SK-N-SH treated with all-trans-retinoic acid at 6 μM for 48 hours (cell line): ENCODE measurements around the gene SGK1.

Experiments used
- ATAC-seq: fragments of 200-7000 bp; cut with Tn5 transposase; 3 replicates; pipeline ENCODE4 v1.9.1; 2020; ENCODE audit warnings: mild to moderate bottlenecking, moderate library complexity
- ARNTL ChIP-seq: fragments of 450-650 bp; formaldehyde crosslinking; IDR thresholded peaks from 2 replicates; pipeline ENCODE4 v1.5.0; 2020; ENCODE audit warnings: low read depth, mild to moderate bottlenecking, moderate library complexity, borderline replicate concordance
- CREB5 ChIP-seq: fragments of 250-450 bp; sonication (Bioruptor Pico); IDR thresholded peaks from 2 replicates; pipeline ENCODE4 v1.5.1; 2020; ENCODE audit warnings: low read depth, mild to moderate bottlenecking, moderate library complexity
- CSDC2 ChIP-seq: fragments of 250-450 bp; sonication (Bioruptor Pico); IDR thresholded peaks from 2 replicates; pipeline ENCODE4 v1.5.0; 2020; ENCODE audit warnings: mild to moderate bottlenecking, moderate library complexity
- CSRNP3 ChIP-seq: fragments of 250-450 bp; sonication (Bioruptor Pico); IDR thresholded peaks from 2 replicates; pipeline ENCODE4 v1.5.1; 2021; ENCODE audit warnings: mild to moderate bottlenecking, moderate library complexity
- ESRRG ChIP-seq: fragments of 250-450 bp; sonication (Bioruptor Pico); IDR thresholded peaks from 2 replicates; pipeline ENCODE4 v1.6.1; 2021; ENCODE audit warnings: mild to moderate bottlenecking
- GLIS3 ChIP-seq: fragments of 250-450 bp; sonication (Bioruptor Pico); IDR thresholded peaks from 2 replicates; pipeline ENCODE4 v1.5.0; 2020; ENCODE audit warnings: mild to moderate bottlenecking, moderate library complexity
- ISL1 ChIP-seq: fragments of 250-450 bp; sonication (Bioruptor Pico); IDR thresholded peaks from 2 replicates; pipeline ENCODE4 v2.1.2; 2022; ENCODE audit warnings: mild to moderate bottlenecking, moderate library complexity
- PATZ1 ChIP-seq: fragments of 250-450 bp; sonication (Bioruptor Pico); IDR thresholded peaks from 2 replicates; pipeline ENCODE4 v1.8.0; 2020; ENCODE audit warnings: mild to moderate bottlenecking, moderate library complexity, borderline replicate concordance
- POU6F1 ChIP-seq: fragments of 250-450 bp; sonication (Bioruptor Pico); IDR thresholded peaks from 2 replicates; pipeline ENCODE4 v1.8.0; 2021; ENCODE audit warnings: low read depth, mild to moderate bottlenecking, moderate library complexity, borderline replicate concordance
- PPARA ChIP-seq: fragments of 250-450 bp; sonication (Bioruptor Pico); IDR thresholded peaks from 2 replicates; pipeline ENCODE4 v1.5.0; 2020; ENCODE audit warnings: mild to moderate bottlenecking, borderline replicate concordance
- RARB ChIP-seq: fragments of 250-450 bp; sonication (Bioruptor Pico); IDR thresholded peaks from 2 replicates; pipeline ENCODE4 v1.8.0; 2021; ENCODE audit warnings: mild to moderate bottlenecking, moderate library complexity
- SNAI2 ChIP-seq: fragments of 250-450 bp; sonication (Bioruptor Pico); IDR thresholded peaks from 2 replicates; pipeline ENCODE4 v1.5.0; 2020; ENCODE audit warnings: mild to moderate bottlenecking, moderate library complexity
- TCF4 ChIP-seq: fragments of 250-450 bp; sonication (Bioruptor Pico); IDR thresholded peaks from 2 replicates; pipeline ENCODE4 v1.8.0; 2021; ENCODE audit warnings: mild to moderate bottlenecking, moderate library complexity, borderline replicate concordance
- TOX ChIP-seq: fragments of 250-450 bp; sonication (Bioruptor Pico); IDR thresholded peaks from 2 replicates; pipeline ENCODE4 v1.8.0; 2021; ENCODE audit warnings: mild to moderate bottlenecking, moderate library complexity, borderline replicate concordance
- TSHZ2 ChIP-seq: fragments of 250-450 bp; sonication (Bioruptor Pico); IDR thresholded peaks from 2 replicates; pipeline ENCODE4 v1.5.0; 2020; ENCODE audit warnings: mild to moderate bottlenecking, moderate library complexity
- ZC3H10 ChIP-seq: fragments of 250-450 bp; sonication (Bioruptor Pico); IDR thresholded peaks from 2 replicates; pipeline ENCODE4 v1.5.1; 2021; ENCODE audit warnings: mild to moderate bottlenecking, moderate library complexity
- ZFP3 ChIP-seq: fragments of 250-450 bp; sonication (Bioruptor Pico); IDR thresholded peaks from 2 replicates; pipeline ENCODE4 v1.5.0; 2020; ENCODE audit warnings: mild to moderate bottlenecking, moderate library complexity
- ZNF565 ChIP-seq: fragments of 450-650 bp; formaldehyde crosslinking; conservative IDR thresholded peaks from 2 replicates; pipeline ENCODE4 v1.5.0; 2020; ENCODE audit warnings: low read depth, mild to moderate bottlenecking, moderate library complexity
- ZNF70 ChIP-seq: fragments of 450-650 bp; formaldehyde crosslinking; IDR thresholded peaks from 2 replicates; pipeline ENCODE4 v1.5.0; 2020; ENCODE audit warnings: mild to moderate bottlenecking, moderate library complexity
- ZNF8 ChIP-seq: fragments of 450-650 bp; formaldehyde crosslinking; IDR thresholded peaks from 2 replicates; pipeline ENCODE4 v1.5.0; 2020; ENCODE audit warnings: mild to moderate bottlenecking, moderate library complexity

SGK1 gene

GRCh38 chr6:134132494-134133141 is 185.3 kb downstream of the SGK1 start (continued):
- TF ChIP-seq PATZ1 (CRISPR knock-in tag) (no peak), ZNF70 (CRISPR knock-in tag) (no peak), ISL1 (no peak)

- TF ChIP-seq ESRRG (CRISPR knock-in tag), result no peak
- TF ChIP-seq POU6F1 (CRISPR knock-in tag), result no peak
- no peak for TF ChIP-seq ZFP3 (CRISPR knock-in tag)
- no peak for TF ChIP-seq ISL1
- no peak for TF ChIP-seq TCF4
- no peak for TF ChIP-seq ZNF8 (CRISPR knock-in tag)
- ATAC-seq, result no peak
These were observed 186.3 kb downstream of the SGK1 start for GRCh38 chr6:134131530-134132139.

GRCh38 chr6:134128146-134128545 is 189.8 kb downstream of the SGK1 start:
- TF ChIP-seq GLIS3 (CRISPR knock-in tag) (no peak), ZC3H10 (CRISPR knock-in tag) (no peak), ARNTL (CRISPR knock-in tag) (no peak), POU6F1 (CRISPR knock-in tag) (no peak), ZNF565 (no peak), TOX (CRISPR knock-in tag) (no peak), CSRNP3 (CRISPR knock-in tag) (no peak), CSDC2 (CRISPR knock-in tag) (no peak), SNAI2 (CRISPR knock-in tag) (no peak), TSHZ2 (no peak), PATZ1 (CRISPR knock-in tag) (no peak), ZFP3 (CRISPR knock-in tag) (no peak), TCF4 (no peak), ESRRG (CRISPR knock-in tag) (no peak), ZNF70 (CRISPR knock-in tag) (no peak), CREB5 (no peak), RARB (CRISPR knock-in tag) (no peak), ISL1 (no peak), PPARA (CRISPR knock-in tag) (no peak)

More at GRCh38 chr6:134128146-134128545, 189.8 kb downstream of the SGK1 start:
- no peak for ATAC-seq
